Neural progenitor cell (in vitro differentiated cells): Measurements from ENCODE around the gene VPS26C.

ENCODE experiments used
- EZH2 ChIP-seq: fragments of 200-600 bp; sonication (generic); IDR thresholded peaks from 2 replicates; pipeline ENCODE4 v1.6.1; 2017; ENCODE audit warnings: antibody characterized with exemption, mild to moderate bottlenecking, moderate library complexity
- EZH2phosphoT487 ChIP-seq: fragments of 200-600 bp; sonication (generic); IDR thresholded peaks from 2 replicates; pipeline ENCODE4 v1.6.1; 2017; ENCODE audit warnings: antibody characterized with exemption
- TF ChIP-seq, protein P1 (sequence below): fragments of 200-600 bp; sonication (generic); IDR thresholded peaks from 2 replicates; pipeline ENCODE4 v1.5.1; 2017; ENCODE audit warnings: antibody characterized with exemption, mild to moderate bottlenecking

DNA sequence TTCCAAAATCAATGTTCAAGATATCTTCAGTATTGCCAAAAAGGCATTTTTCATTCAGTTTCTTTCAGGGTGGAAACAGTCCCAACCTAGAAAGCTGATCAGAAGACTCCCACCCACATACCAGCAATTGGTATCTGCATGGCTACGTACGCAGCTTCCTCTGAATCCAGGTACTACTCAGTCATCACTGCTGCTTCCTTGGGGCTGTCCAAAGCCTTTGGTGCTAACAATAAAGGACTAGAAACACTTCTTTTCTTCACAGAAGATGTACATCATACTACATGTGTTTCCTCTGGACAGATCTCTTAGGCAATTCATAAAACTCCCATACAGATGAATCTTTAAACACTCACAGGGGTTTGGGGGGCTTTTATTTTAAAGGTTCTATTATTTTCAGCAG lies 29.8 kb downstream of the VPS26C start:
- TF ChIP-seq, protein P1, sequence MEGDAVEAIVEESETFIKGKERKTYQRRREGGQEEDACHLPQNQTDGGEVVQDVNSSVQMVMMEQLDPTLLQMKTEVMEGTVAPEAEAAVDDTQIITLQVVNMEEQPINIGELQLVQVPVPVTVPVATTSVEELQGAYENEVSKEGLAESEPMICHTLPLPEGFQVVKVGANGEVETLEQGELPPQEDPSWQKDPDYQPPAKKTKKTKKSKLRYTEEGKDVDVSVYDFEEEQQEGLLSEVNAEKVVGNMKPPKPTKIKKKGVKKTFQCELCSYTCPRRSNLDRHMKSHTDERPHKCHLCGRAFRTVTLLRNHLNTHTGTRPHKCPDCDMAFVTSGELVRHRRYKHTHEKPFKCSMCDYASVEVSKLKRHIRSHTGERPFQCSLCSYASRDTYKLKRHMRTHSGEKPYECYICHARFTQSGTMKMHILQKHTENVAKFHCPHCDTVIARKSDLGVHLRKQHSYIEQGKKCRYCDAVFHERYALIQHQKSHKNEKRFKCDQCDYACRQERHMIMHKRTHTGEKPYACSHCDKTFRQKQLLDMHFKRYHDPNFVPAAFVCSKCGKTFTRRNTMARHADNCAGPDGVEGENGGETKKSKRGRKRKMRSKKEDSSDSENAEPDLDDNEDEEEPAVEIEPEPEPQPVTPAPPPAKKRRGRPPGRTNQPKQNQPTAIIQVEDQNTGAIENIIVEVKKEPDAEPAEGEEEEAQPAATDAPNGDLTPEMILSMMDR = no peak
- TF ChIP-seq EZH2 = no peak
- no peak for TF ChIP-seq EZH2phosphoT487
